ENCODE data around the gene ZKSCAN1.

DNA sequence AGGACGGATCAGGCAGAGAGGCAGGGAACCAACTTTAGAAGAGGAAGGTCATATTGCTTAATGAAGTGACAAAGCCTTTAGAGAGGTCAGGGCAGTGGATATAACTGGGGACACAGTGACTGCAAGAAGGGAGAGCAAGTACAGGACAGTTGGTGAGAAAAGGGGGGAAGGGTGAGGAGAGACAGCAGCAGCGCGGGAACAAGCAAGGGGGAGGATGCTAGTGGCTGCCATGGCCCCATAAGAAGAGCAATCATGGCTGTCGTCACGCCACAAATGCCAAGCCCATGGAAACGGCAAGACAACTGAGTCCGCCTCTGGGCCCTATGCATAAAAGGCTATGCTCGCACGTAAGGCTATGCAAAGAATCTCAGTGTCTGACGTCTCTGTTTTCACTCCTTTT lies 57.1 kb downstream of the ZKSCAN1 start:
- TF ChIP-seq RAD21 (IDR thresholded peaks at IDR 0.05; ENCODE audit: low read depth) = no peak
- TF ChIP-seq FOXM1 (IDR thresholded peaks at IDR 0.05; ENCODE audit: borderline replicate concordance, low read depth) = no peak
- TF ChIP-seq, protein P1, sequence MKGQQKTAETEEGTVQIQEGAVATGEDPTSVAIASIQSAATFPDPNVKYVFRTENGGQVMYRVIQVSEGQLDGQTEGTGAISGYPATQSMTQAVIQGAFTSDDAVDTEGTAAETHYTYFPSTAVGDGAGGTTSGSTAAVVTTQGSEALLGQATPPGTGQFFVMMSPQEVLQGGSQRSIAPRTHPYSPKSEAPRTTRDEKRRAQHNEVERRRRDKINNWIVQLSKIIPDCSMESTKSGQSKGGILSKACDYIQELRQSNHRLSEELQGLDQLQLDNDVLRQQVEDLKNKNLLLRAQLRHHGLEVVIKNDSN (IDR thresholded peaks at IDR 0.05) = no peak
- TF ChIP-seq, protein P2, sequence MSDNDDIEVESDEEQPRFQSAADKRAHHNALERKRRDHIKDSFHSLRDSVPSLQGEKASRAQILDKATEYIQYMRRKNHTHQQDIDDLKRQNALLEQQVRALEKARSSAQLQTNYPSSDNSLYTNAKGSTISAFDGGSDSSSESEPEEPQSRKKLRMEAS (IDR thresholded peaks at IDR 0.05) = no peak
- no peak for TF ChIP-seq REST (IDR thresholded peaks at IDR 0.05; ENCODE audit: low read depth)

Data from Ishikawa (cell line).